HuH-7 (cell line): ENCODE measurements around the gene KRT79.
"Not testable (repeated sequence)": the region's sequence is repeated elsewhere in the genome, so short reads cannot be mapped to it uniquely, and the experiment has no call there.

Source experiments
- DNase-seq: peaks from one replicate; pipeline ENCODE4 v3.0.0; 2011; ENCODE audit warnings: low spot score

The KRT79 gene

DNA sequence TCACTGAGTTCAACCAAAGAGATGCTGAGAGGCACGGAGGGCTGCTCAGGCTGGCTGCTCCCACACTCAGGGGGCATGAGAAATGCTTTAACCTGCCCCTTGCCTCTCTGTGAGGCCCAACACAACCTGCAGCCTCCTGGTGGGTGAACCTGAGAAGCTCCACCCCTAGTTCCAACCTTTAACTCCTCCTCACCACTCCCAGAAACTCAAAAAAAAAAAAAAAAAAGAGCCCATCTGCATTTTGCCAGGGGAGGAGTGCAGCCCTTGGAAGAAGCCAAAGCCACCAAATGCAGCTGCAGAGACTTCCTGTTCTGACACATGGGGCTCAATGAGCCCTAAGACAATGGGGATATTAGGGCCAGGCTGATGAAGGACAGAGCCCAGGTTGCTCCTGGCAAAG, 29.1 kb downstream of the KRT79 start:
- DNase-seq, result no peak

DNA sequence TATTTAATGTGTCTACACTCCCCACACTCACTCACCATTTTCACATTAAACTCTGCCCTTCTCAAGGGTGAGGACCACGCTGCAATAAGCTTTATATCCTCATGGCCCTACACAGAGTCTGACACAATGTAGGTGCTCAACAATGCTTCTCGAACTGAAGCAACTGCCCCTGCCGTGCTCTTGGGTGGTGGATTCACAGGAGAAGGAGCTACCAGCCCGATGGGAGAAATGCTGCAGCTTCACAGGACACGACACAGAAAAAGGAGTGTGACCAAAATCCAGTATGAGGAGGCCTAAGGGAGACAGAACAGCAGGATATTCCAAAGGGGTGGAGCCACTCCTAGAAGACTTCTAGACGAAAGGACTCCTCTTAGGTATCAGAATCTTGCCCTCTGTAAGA, 31.7 kb downstream of the KRT79 start:
- no peak for DNase-seq

DNA sequence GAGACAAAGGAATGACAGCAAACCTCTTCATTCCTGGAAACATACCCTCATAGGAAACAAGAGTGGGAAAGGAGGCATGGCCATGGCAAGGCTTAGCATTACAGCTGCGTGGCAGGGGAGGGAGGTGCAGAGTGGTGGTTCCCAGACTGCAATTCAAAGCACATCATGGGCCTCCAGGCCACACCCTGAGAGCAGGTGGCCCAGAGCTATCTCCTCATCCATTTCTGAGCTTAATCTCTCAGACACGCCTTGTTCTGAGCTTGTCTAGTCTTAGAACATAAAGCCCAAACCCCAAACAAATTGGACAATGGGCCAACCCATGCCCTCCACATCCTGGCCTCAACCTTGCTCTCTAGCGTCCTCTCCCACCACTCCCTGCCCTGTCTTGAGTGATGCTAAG, 32.3 kb downstream of the KRT79 start:
- no peak for DNase-seq

DNA sequence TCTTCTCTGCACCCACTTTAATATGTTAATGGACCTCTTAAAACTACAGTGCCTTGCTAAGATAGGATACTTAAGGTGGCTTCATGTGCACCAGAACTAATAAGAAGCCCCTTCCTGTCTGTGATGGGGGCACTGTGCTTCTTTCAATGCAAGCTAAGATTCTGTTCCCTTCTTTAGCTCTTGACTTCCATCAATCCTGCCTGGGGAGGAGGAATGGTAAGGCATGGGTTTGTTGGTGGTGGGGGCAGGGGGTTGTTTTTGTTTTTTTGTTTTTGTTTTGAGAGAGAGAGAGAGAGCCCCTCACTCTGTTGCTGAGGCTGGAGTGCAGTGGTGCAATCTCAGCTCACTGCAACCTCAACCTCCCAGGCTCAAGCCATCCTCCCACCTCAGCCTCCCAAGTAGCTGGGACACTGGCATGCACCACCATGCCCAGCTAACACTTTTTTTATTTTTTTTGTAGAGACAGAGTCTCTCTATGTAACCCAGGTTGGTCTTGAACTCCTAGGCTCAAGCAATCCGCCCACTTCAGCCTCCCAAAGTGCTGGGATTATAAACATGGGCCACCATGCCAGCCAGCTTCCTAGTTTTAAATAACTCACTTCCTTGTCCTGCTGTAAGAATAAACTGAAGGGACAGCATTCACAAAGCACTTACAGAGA, 33.7 kb downstream of the KRT79 start:
- no peak for DNase-seq

DNA sequence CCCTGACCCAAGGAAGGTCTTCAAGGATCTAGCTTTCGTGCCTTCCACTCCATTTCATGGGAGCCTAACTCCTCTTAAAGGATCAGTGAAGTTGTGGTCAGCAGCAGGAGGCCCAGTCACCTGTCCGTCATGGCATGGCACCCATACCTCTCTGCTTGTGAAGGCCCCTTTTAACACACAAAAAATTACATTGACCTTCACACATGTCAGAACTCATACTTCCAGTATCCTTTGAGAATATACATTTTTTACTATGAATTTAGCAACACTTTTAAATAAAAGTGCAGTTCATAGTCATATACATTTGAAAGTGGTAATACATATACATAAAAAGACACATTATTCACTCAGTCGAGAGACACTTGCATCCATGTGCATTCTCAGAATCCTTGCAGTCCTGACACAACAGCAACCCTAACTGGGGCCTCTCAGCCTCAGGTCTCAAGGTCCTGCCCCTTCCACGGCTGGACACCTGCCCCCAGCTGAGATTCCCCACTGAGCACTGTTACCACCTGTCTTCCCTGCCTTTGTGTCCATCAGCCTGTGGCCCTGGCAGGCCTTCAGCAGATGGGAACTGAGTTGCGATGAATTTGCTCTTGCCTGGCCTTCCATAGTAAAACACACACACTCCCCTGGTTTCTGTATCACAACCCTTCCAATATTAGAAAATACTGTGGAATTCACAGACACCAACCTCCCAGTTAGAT, 34.5 kb downstream of the KRT79 start:
- DNase-seq, result no peak

DNA sequence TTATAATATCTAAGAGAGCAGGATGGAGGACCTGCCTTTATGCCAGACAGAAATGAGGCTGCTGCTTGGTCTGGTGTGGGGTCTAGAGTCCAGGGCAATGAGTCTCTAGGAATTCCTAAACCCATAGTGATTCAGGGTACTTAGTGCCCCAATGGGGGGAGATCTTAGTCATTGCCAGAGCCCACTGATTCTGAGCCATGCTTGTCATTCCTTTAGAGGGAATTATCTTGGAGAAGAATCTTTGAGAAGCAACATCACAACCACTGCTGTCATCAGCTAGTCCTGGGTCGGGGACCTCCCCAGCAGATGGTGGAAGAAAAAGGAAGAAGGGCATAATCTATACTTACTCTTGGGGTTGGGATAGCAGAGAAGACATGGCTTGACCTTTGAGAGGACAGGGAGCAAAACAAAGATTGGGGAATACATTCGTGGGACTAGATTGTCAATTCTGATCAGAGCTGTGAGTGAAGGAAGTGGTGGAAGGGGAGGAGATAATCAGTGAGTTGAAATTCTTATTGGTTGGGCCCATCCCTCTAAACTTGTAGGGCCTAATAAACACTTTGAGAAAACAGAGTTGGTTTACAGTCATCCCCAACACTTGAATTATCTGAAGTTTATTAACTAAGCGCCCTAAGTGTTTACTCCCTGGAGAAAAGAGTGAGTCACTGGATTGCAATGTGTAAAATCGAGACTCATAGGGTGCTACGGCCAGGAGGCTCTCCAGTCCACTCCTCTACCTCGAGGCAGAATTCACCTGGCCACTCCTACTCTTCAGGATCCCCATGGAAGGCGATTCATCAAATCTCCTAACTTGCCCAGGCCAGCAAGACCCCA, 35.2 kb downstream of the KRT79 start:
- DNase-seq, result no peak

DNA sequence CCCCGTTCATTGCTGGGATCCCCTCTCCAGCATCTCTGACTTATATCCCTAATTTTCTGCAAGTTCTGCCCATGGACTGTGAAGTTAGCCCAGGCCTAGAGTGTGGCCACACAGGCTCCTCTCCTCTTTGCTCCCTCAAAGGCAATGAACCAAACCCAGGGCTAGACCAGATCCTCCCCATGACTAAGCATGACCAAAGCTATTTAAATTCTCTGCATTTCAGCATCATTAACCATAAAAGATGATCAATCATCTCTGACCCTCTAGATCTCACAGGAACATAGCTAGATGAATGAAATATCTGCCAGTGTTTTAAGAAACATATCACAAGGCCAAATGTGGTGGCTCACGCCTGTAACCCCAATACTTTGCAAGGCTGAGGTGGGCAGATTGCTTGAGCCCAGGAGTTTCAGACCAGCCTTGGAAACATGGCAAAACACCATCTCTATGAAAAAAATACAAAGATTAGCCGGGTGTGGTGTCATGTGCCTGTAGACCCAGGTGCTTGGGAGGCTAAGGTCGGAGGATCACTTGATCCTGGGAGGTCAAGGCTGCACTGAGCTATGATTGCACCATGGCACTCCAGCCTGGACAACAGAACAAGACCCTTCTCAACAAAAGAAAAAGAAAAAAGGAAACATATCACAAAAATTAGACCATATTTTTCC, 36.0 kb downstream of the KRT79 start:
- DNase-seq, result no peak

DNA sequence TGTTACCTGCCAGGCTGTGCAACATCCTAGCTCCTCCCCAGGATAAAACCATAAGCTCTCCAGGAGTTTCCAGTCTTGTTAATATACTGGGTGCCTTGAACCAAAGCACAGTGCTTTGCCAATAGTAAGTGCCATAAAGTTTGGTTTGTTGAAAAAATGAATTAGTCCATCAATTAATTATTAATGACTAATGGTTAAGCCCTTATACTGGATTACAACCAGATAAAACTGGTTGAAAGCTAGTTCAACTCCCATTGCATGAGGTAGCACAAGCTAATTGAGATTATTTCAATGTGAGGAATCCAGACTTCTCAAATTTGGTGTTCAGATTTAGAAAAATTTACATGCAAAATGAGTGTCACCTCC, 36.6 kb downstream of the KRT79 start:
- no peak for DNase-seq

DNA sequence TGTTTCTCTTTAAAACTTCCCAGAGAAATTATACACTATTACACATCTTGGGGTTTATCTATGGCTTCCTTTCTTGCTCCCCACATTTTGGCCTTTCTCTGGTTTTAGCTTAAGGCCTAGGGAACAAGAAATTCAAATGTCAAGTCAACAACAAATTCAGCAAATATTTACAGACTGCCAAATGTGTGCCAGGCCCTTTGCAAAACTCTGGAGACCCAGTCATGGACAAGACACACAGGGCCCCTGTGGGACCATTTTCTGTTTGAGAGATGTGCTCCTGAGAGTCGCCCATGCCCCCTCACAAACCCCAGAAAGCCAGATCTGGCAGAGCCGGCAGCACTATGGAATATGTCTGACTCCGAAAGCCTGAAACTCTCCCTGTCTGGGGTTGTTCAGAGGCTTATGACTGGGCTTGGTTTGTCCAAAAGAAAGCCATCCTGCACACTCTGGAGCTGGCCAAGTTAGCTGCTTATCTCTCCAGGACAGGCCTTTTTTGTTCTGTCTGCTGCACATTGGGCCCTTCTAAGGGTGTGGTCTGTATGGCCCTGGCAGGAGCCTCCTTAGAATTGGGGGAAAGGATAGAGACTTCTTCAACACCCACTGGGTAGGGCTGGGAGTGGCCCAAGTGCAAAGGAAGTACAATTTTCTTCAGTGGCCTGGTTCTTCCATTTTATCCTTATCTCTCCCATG, 37.1 kb downstream of the KRT79 start:
- no peak for DNase-seq

DNA sequence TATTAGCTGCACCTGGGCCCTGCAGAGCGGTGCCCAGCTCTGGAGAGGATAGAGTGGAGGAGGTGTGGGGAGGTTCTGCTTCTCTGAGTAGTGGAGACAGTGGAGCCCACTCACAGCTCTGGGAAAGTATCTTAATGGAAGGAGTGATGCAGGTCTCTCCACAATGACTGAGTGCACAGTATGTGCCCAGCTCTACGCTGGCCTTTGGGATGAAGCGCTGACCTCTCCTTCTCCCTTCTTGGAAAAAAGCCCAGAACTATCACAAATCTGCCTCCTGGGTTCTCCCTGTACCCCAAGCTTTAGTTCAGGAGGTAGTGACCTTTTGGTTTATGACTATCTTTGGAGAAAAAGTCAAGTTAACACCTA, 37.7 kb downstream of the KRT79 start:
- no peak for DNase-seq

DNA sequence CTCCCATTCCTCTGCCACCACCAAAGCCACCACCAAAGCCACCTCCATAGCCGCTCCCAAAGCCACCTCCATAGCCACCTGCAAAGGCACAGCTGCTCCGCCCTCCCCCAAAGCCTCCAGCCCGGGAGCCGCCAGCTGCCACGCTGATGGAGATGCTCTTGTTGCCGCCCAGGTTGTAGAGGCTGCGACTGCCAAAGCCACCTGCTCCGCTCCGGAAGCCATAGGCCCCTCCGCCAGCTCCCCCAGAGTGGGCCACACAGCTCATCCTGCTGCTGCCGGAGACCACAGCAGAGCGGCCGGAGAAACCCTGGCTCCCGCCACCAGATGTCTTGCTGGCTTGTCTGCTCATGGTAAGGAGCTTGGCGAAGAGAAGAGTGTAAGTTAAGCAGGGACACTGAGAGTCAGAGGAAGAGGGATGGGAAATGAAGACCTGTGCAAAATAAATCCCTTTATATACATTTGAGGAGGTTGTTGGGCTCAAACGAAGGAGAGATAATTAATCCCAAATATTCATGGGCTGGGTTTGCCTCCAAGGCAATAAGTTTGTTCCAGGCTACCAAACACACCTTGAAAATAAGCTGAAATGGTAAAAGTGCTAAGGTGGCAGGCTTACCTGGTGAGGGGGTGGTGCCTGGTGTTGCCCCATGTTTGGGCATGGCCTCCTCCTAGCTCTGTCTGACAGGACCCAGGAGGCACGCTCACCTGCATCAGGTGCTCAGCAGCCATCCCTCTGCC, 38.2 kb downstream of the KRT79 start, which contains the start of gene KRT3:
TSS of gene KRT3 (minus strand) at position 424 of the 735 bp plus-strand sequence. CDS start at position 349, 75 bp downstream.
- no peak for DNase-seq

DNA sequence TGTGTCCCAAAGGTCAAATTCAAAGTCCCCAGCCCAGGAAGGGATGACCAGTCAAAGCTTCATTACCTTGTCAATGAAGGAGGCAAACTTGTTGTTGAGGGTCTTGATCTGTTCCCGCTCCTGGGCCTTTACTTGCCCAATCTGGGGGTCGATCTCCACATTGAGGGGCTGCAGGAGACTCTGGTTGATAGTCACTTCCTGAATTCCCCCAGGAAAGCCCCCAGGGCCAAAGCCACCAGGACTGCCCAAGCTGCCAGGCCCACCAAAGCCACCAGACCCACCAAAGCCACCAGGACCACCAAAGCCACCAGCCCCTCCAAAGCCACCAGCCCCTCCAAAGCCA, 38.8 kb downstream of the KRT79 start:
- not testable (repeated sequence) for DNase-seq

DNA sequence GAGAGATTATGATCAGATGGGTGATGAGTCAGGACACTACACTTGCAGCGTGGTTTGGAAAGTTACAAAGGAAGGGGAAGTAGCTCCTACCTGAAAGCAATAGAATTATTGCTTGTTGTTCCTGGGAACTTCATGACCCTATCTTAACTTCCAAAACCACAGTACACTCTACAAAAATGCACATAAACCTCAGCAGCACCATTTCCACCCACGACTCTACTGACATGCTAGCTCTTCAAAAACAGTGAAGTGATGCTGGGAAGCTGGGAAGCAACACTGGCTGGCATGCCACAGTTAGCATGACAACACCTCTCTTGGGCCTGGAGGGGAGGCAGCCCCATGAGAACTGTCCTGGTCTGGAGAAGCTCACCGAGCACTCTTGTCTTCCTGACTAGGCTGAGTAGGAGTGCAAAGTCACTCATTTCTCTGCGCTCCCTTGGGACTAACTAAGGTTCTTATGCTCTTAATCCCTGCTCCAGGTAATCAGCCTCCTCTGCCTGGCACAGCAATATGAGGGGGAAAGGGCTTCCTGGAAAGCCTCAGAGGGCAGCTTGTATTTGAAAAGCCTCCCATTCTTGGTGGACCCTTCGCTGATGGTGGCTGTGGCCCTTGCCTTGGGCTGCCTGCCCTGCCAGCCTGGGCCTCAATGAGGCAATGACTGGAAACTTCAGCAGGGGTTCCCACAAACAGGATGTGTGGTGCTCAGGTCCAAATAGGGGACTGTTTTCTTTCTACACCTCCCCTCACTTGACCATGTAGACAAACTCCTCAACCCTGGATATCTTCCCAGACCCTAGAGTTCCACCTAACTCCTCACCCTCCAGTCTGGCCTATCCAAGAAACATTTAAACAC, 39.4 kb downstream of the KRT79 start:
- DNase-seq, result no peak

DNA sequence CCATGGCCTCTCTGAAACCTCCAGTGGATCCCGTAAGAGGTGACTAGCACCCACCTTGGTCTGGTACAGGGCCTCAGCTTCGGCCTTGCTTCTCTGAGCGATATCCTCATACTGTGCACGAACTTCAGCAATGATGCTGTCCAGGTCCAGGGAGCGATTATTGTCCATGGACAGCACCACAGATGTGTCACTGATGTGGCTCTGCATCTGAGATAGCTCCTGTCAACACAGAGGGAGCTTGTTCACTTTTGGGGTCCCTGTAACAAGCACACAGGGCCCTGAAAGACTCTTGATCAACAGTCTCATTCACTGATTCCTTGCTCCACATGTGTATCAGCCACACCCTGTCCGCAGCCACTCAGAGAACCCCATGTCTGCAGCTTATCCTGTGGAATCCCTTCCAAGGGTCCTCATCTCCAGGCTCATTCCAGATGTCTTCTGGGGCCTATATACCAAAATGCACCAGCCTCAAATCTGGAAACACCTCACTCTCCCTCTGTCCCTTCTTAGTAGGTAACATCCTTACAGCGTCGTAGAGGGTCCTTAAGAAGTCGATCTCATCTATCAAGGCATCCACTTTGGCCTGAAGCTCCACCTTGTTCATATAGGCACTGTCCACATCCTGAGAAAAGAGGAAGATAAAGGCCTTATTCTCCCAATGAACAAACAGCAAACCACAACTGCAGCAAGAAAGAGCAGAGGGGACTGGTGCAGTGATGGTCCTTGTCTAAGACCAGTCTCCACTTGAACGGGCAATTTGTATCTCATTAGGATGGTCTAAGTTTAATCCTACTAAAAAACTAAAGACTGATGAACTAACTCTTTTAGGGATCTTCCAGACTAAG, 41.7 kb downstream of the KRT79 start:
- no peak for DNase-seq

DNA sequence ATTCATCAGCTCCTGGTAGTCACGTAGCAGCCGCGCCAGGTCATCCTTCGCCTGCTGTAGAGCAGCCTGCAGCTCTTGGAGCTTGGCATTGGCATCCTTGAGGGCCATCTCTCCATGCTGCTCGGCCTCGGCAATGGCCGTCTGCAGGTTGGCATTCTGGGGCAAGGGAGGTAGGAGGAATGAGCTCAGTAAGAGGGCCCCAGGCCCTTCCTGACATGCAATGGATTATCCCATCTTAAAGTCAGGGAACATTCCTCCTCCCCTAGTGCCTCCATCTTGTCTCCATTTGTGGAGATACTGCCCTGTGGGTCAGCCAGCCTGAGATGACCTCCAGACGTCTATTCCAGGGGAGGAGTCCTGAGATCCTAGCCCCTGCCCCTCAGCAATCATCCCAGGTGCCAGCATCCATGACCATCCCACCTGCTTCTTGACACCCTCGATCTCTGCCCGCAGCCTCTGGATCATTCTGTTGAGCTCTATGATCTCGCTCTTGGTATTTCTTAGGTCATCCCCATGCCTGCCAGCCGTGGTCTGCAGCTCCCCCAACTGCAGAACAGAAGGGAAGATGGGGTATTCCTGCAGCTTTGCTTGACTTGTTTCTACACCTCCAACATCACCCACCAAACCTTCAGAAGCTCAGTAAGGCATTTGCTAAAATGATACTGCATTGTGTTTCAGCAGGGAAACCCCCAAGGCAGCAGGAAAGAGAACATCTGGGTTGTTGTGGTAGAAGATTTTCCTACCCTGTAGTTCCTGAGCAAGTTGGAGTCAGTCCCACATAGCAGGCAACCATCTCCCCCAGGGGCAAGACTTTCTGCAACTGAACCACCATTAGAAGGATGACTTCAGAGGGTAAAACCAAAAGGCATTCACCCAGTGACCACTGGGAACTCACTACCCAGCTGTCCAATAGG, 42.6 kb downstream of the KRT79 start:
- DNase-seq, result no peak

DNA sequence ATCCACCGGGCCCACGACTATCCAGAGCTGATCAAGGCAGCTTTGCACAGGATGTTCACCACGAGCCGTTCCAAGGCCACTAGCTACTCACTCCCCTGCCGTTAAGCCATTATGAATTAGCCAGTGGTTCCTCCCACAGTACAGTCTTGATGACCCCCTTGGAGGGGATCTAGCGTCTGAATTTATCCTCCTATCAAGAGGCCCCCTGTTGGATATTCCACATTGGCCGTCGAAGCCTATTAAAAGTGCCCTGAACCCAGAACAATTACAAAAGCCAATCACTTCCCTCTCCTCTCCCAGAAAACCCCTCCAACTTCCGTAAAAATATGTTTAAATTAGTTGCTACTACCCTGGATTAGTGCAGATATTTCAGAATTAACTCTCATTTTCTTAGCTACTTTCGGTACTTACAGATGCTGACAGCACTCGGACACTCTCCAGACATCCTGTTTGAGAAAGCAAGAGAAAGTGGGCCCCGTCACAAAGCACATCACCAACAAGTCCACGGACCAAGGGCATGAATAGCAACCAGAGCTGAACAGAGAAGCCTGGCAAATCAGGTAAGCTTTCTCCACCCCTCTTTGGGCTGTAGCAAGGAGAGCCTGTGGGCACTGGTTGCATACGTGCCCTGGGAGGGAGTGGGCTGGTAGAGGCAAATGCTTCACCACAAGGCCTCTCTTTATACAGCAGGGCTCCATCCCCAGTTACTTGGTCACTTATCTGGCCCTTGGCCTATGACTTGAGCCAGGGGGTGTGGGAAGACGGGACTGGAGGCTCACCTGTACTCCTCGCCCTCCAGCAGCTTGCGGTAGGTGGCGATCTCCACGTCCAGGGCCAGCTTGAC, 43.5 kb downstream of the KRT79 start:
- DNase-seq, result no peak

DNA sequence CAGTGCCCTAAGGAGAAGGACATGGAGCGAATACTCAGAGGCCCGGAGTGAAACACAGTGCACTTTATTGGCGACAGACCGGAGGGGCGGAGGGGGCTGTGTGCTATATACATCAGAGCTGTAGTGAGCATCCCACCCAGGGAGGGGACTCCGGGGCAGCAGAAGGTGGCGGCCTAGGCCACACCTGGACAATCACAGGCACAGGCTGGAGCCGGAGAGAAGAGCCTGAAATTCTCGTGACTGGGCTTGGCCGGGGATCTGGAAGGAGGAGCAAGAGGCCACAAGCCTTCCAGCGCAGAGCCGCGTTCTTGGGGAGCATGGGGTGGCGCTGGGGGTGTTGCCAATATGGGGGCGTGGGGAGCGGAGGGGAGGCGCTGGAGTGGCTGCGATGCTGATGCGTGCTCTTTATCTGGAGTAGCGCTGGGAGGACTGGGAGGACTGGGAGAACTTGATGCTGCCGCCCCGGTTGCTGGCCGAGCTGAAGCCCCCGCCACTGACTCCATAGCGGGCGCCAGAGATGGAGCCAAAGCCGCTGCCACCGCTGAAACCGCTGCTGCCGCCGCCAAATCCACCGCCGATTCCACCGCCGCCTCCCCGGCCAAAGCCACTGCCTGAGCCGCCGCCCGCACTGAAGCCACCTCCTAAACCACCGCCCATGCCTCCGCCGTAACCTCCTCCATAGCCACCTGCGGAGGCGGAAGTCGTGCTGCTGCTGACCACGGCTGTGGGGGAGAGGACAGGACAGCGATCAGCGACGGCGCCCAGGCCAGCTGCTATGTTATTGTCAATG, 44.3 kb downstream of the KRT79 start:
- no peak for DNase-seq
